Upper lobe of left lung (tissue), 6 donors: Measurements from ENCODE around the gene TMPRSS12. TPM values are rescaled to one million over a fixed set of nuclear protein-coding genes. Genes with fewer than 3 reads are reported as not detected.
"Not testable (repeated sequence)": the region's sequence is repeated elsewhere in the genome, so short reads cannot be mapped to it uniquely, and the experiment has no call there.

Experiments used
- ATAC-seq, 2 donors: fragments of 200-7000 bp; cut with Tn5 transposase; one replicate each; pipeline ENCODE4 v1.9.1; 2022; ENCODE audit warnings: mild to moderate bottlenecking in 2 of 2, moderate library complexity in 2 of 2; ENCODE audit not compliant: low FRiP score in 2 of 2
- DNase-seq, 2 donors: peaks; one replicate each; pipeline ENCODE4 v3.0.0-alpha.2; 2019 to 2020
- H3K27ac ChIP-seq, 4 donors: fragments of 200-600 bp; sonication (generic); one replicate each; pipeline ENCODE4 v1.5.1; 2016 to 2019
- H3K27me3 ChIP-seq, 4 donors: fragments of 200-600 bp; sonication (generic); one replicate each; pipeline ENCODE4 v1.5.1; 2017 to 2019
- H3K36me3 ChIP-seq, 4 donors: fragments of 200-600 bp; sonication (generic); one replicate each; pipeline ENCODE4 v1.5.1; 2016 to 2019
- H3K4me1 ChIP-seq, 4 donors: fragments of 200-600 bp; sonication (generic); one replicate each; pipeline ENCODE4 v1.5.1; 2018 to 2019
- H3K4me3 ChIP-seq, 4 donors: fragments of 200-600 bp; sonication (generic); one replicate each; pipeline ENCODE4 v1.5.1; 2017 to 2019; ENCODE audit warnings: mild to moderate bottlenecking in 2 of 4, moderate library complexity in 1 of 4
- H3K9me3 ChIP-seq, 4 donors: fragments of 200-600 bp; sonication (generic); one replicate each; pipeline ENCODE4 v1.5.1; 2018 to 2019
- CTCF ChIP-seq, 6 experiments: fragments of 450-650 bp in 4 of 6; fragments of 200-600 bp in 2 of 6; sonication (generic) in 2 of 6; IDR thresholded peaks; one replicate each; pipeline ENCODE4 v1.5.1; 2016 to 2019; ENCODE audit warnings: antibody characterized with exemption in 6 of 6
- EP300 ChIP-seq, 4 donors: sonication (generic); formaldehyde crosslinking; IDR thresholded peaks; one replicate each; pipeline ENCODE4 v1.5.1; 2017; ENCODE audit warnings: antibody characterized with exemption in 4 of 4, control low read depth in 2 of 4
- POLR2A ChIP-seq, 4 donors: fragments of 450-650 bp; IDR thresholded peaks; one replicate each; pipeline ENCODE4 v1.5.1; 2016 to 2017; ENCODE audit warnings: antibody characterized with exemption in 4 of 4, mild to moderate bottlenecking in 2 of 4
- POLR2AphosphoS5 ChIP-seq, 2 donors: sonication (generic); formaldehyde crosslinking; IDR thresholded peaks; one replicate each; pipeline ENCODE4 v1.5.1; 2017; ENCODE audit warnings: antibody characterized with exemption in 2 of 2
- WGBS, 2 donors: methylation state at CpG; one replicate each; pipeline ENCODE4 v1.1.5; 2017 to 2018; 5-methylcytosine and 5-hydroxymethylcytosine counted together
- total RNA-seq, 6 donors: library from RNA; depleted of rRNA in 4 of 6; stranded (reverse); fragments of >200 nt in 4 of 6; gene quantifications; one replicate each; pipeline versions ENCODE4 v1.1.0 to v1.2.1, GENCODE V29; 2016 to 2021
- donor health status: DM: no; HTN: no; CAD: no; lungs with moderate emphysema.
- donor health status: DM: no; HTN: yes; CAD: no; lungs with severe emphysema.

TMPRSS12 gene
- total RNA-seq, 6 donors from 2014 or later, result not detected

GRCh38 chr12:50828121-50828520 lies 14.6 kb upstream of the TMPRSS12 start:
- WGBS, 2 donors, result 78 to 100% methylated on average over 1 of the region's 1 CpG
- Histone ChIP-seq H3K4me3 (no peak overlapping the region), H3K27ac (no peak overlapping the region), H3K27me3 (no peaks in the 10 kb centered on the region), H3K36me3 (no peaks in the 10 kb centered on the region), H3K4me1 (peaks cover 0 to 4% (median 2%) of the 10 kb centered on the region in 4 donors), H3K9me3 (no peaks in the 10 kb centered on the region)
- ATAC-seq, result no peak
- TF ChIP-seq CTCF (IDR thresholded peaks at IDR 0.05), result no peak
- no peak for TF ChIP-seq POLR2AphosphoS5 (IDR thresholded peaks at IDR 0.05)
- no peak for TF ChIP-seq POLR2A (IDR thresholded peaks at IDR 0.05)
- TF ChIP-seq EP300 (IDR thresholded peaks at IDR 0.05), result no peak
- no peak for DNase-seq

GRCh38 chr12:50828886-50829285 lies 13.8 kb upstream of the TMPRSS12 start:
- Histone ChIP-seq H3K36me3 (no peaks in the 10 kb centered on the region), H3K27ac (no peak overlapping the region), H3K27me3 (no peaks in the 10 kb centered on the region), H3K4me1 (peaks cover 0 to 4% (median 2%) of the 10 kb centered on the region in 4 donors), H3K9me3 (peaks cover 0 to 3% (median 3%) of the 10 kb centered on the region in 4 donors), H3K4me3 (no peak overlapping the region)
- DNase-seq (no peak), ATAC-seq (peak in 1 of 2 donors; percentile 11)
- 61 to 89% methylated on average over 2 of the region's 2 CpGs for WGBS, 2 donors
- TF ChIP-seq EP300 (IDR thresholded peaks at IDR 0.05), result no peak
- TF ChIP-seq POLR2AphosphoS5 (IDR thresholded peaks at IDR 0.05), result no peak
- no peak for TF ChIP-seq POLR2A (IDR thresholded peaks at IDR 0.05)
- no peak for TF ChIP-seq CTCF (IDR thresholded peaks at IDR 0.05)

GRCh38 chr12:50833801-50834200 lies 8.9 kb upstream of the TMPRSS12 start:
- not testable (repeated sequence) for DNase-seq, H3K9me3 ChIP-seq, H3K4me1 ChIP-seq, H3K27me3 ChIP-seq, H3K4me3 ChIP-seq, ATAC-seq, H3K27ac ChIP-seq, H3K36me3 ChIP-seq

GRCh38 chr12:50839042-50839441 lies 3.7 kb upstream of the TMPRSS12 start:
- TF ChIP-seq CTCF (IDR thresholded peaks at IDR 0.05), result no peak
- no peak for TF ChIP-seq POLR2AphosphoS5 (IDR thresholded peaks at IDR 0.05)
- no peak for TF ChIP-seq POLR2A (IDR thresholded peaks at IDR 0.05)
- no peak for TF ChIP-seq EP300 (IDR thresholded peaks at IDR 0.05)
- Histone ChIP-seq H3K4me3 (no peak overlapping the region), H3K4me1 (peaks cover 0 to 3% (median 0%) of the 10 kb centered on the region in 4 donors), H3K36me3 (no peaks in the 10 kb centered on the region), H3K9me3 (peaks cover 0 to 8% (median 1%) of the 10 kb centered on the region in 4 donors), H3K27ac (no peak overlapping the region), H3K27me3 (no peaks in the 10 kb centered on the region)
- ATAC-seq, result no peak
- 90 to 92% methylated on average over 2 of the region's 2 CpGs for WGBS, 2 donors
- no peak for DNase-seq

- no peak overlapping the region for H3K27ac ChIP-seq
- H3K36me3 ChIP-seq, result no peaks in the 10 kb centered on the region
- H3K4me3 ChIP-seq, result no peak overlapping the region
- DNase-seq, result no peak
- no peaks in the 10 kb centered on the region for H3K27me3 ChIP-seq
- no peak for ATAC-seq
- TF ChIP-seq CTCF (IDR thresholded peaks at IDR 0.05), result no peak
- no peak for TF ChIP-seq EP300 (IDR thresholded peaks at IDR 0.05)
- no peak for TF ChIP-seq POLR2A (IDR thresholded peaks at IDR 0.05)
- TF ChIP-seq POLR2AphosphoS5 (IDR thresholded peaks at IDR 0.05), result no peak
- H3K9me3 ChIP-seq, result peaks cover 0 to 4% (median 0%) of the 10 kb centered on the region in 4 donors
- H3K4me1 ChIP-seq, result peaks cover 0 to 3% (median 0%) of the 10 kb centered on the region in 4 donors
- 92 to 98% methylated on average over 7 of the region's 7 CpGs for WGBS, 2 donors
Measured at GRCh38 chr12:50840809-50841487, 1.8 kb upstream of the TMPRSS12 start.
